Esophagus muscularis mucosa (tissue), 4 donors: ENCODE data around the gene RAB3D. TPM values are rescaled to one million over a fixed set of nuclear protein-coding genes. Genes with fewer than 3 reads are reported as not detected.

Experiments used
- DNase-seq: peaks from one replicate; pipeline ENCODE4 v3.0.0-alpha.2; 2017; ENCODE audit errors: extremely low spot score
- H3K27ac ChIP-seq, 4 donors: fragments of 200-600 bp; sonication (generic); replicated peaks in 1 of 4; 1 replicate in 3 of 4; 2 replicates in 1 of 4; pipeline ENCODE4 v1.5.1; 2016 to 2019; ENCODE audit warnings: mild to moderate bottlenecking in 1 of 4
- H3K27me3 ChIP-seq, 4 donors: fragments of 200-600 bp; sonication (generic); one replicate each; pipeline versions ENCODE4 v1.5.1 to v1.6.0; 2016 to 2019
- H3K36me3 ChIP-seq, 4 donors: fragments of 200-600 bp; sonication (generic); one replicate each; pipeline ENCODE4 v1.5.1; 2016 to 2019
- H3K4me1 ChIP-seq, 4 donors: fragments of 200-600 bp; sonication (generic); one replicate each; pipeline ENCODE4 v1.5.1; 2016 to 2019
- H3K4me3 ChIP-seq, 4 donors: fragments of 200-600 bp; sonication (generic); 1 replicate in 2 of 4; 2 replicates in 2 of 4; pipeline ENCODE4 v1.5.1; 2016 to 2019; ENCODE audit warnings: mild to moderate bottlenecking in 4 of 4, moderate library complexity in 1 of 4
- H3K9me3 ChIP-seq, 4 donors: fragments of 200-600 bp; sonication (generic); 1 replicate in 3 of 4; 2 replicates in 1 of 4; pipeline ENCODE4 v1.5.1; 2016 to 2019
- CTCF ChIP-seq, 3 experiments: fragments of 200-600 bp in 2 of 3; fragments of 450-650 bp in 1 of 3; sonication (generic) in 2 of 3; IDR thresholded peaks; one replicate each; pipeline ENCODE4 v1.5.1; 2017 to 2019; ENCODE audit warnings: antibody characterized with exemption in 3 of 3, mild to moderate bottlenecking in 2 of 3, moderate library complexity in 1 of 3
- EP300 ChIP-seq: sonication (generic); formaldehyde crosslinking; IDR thresholded peaks from one replicate; pipeline ENCODE4 v1.6.1; 2017; ENCODE audit warnings: antibody characterized with exemption
- POLR2A ChIP-seq: fragments of 450-650 bp; IDR thresholded peaks from one replicate; pipeline ENCODE4 v1.6.1; 2017; ENCODE audit warnings: antibody characterized with exemption, moderate library complexity, mild to moderate bottlenecking, low read depth
- POLR2AphosphoS5 ChIP-seq, 2 donors: sonication (generic); formaldehyde crosslinking; IDR thresholded peaks; one replicate each; pipeline ENCODE4 v1.6.1; 2017; ENCODE audit warnings: antibody characterized with exemption in 2 of 2
- WGBS: methylation state at CpG from one replicate; pipeline ENCODE4 v1.1.5; 2018; 5-methylcytosine and 5-hydroxymethylcytosine counted together
- intact Hi-C: fragments of 100-400 bp; cut with DNase I; formaldehyde crosslinking; loops from one replicate; pipeline ENCODE4 v1.15.1; 2023
- total RNA-seq, 4 donors: library from RNA; depleted of rRNA; stranded (reverse); fragments of >200 nt; gene quantifications; one replicate each; pipeline versions ENCODE4 v1.1.0 to v1.2.1, GENCODE V29; 2016

RAB3D gene
- total RNA-seq, 4 donors from 2014 or later: 15.1 to 40.3 (median 27.9) TPM

- peak; percentile 99 for DNase-seq
- Histone ChIP-seq H3K4me3 (peak overlapping the region; percentile 29 to 37 (median 36)), H3K36me3 (no peaks in the 10 kb centered on the region), H3K9me3 (no peaks in the 10 kb centered on the region), H3K27me3 (no peaks in the 10 kb centered on the region), H3K4me1 (peaks cover 6 to 26% (median 16%) of the 10 kb centered on the region in 4 donors), H3K27ac (peak overlapping the region; percentile 45 to 63 (median 58))
- 4% methylated on average over 35 of the region's 41 CpGs for WGBS
- intact Hi-C loops: loop anchor here (2.0 to 5.0 kb wide), 2 partner anchors 153 to 294 kb away; no protein-coding TSS in a partner anchor
- TF ChIP-seq POLR2AphosphoS5 (IDR thresholded peaks at IDR 0.05) (peak; percentile 75 to 86), POLR2A (no peak), EP300 (no peak), CTCF (IDR thresholded peaks at IDR 0.05) (peak in 2 of 3 experiments; percentile 99 to 100)
Measured at GRCh38 chr19:11293433-11294389, 45.7 kb downstream of the RAB3D start.

- H3K4me3 ChIP-seq: no peak overlapping the region
- no peak for TF ChIP-seq EP300
- no peak for TF ChIP-seq POLR2AphosphoS5 (IDR thresholded peaks at IDR 0.05)
- TF ChIP-seq POLR2A: no peak
- no peak for TF ChIP-seq CTCF (IDR thresholded peaks at IDR 0.05)
- intact Hi-C loops: loop anchor here (2.0 to 5.0 kb wide), 2 partner anchors 155 to 295 kb away; no protein-coding TSS in a partner anchor
- H3K36me3 ChIP-seq: no peaks in the 10 kb centered on the region
- no peak overlapping the region for H3K27ac ChIP-seq
- H3K9me3 ChIP-seq: no peaks in the 10 kb centered on the region
- H3K27me3 ChIP-seq: no peaks in the 10 kb centered on the region
- WGBS: 82% methylated on average over 1 of the region's 1 CpG
- no peak for DNase-seq
- peaks cover 6 to 25% (median 16%) of the 10 kb centered on the region in 4 donors for H3K4me1 ChIP-seq
Measured at GRCh38 chr19:11291991-11292390, 47.5 kb downstream of the RAB3D start.

- H3K4me1 ChIP-seq: peaks cover 9 to 25% (median 20%) of the 10 kb centered on the region in 4 donors
- TF ChIP-seq POLR2AphosphoS5 (IDR thresholded peaks at IDR 0.05): no peak
- no peak for TF ChIP-seq POLR2A
- no peak for TF ChIP-seq CTCF (IDR thresholded peaks at IDR 0.05)
- TF ChIP-seq EP300: no peak
- H3K36me3 ChIP-seq: no peaks in the 10 kb centered on the region
- intact Hi-C loops: loop anchor here (5.0 kb wide), 1 partner anchor 296 kb away; no protein-coding TSS in a partner anchor
- WGBS: 92% methylated on average over 7 of the region's 7 CpGs
- no peaks in the 10 kb centered on the region for H3K9me3 ChIP-seq
- no peak overlapping the region for H3K4me3 ChIP-seq
- no peak overlapping the region for H3K27ac ChIP-seq
- H3K27me3 ChIP-seq: no peaks in the 10 kb centered on the region
- DNase-seq: no peak
Measured at GRCh38 chr19:11291415-11291814, 48.0 kb downstream of the RAB3D start.

GRCh38 chr19:11290256-11290655 is 49.2 kb downstream of the RAB3D start:
- no peak overlapping the region for H3K27ac ChIP-seq
- TF ChIP-seq POLR2A (no peak), POLR2AphosphoS5 (IDR thresholded peaks at IDR 0.05) (no peak), EP300 (no peak), CTCF (IDR thresholded peaks at IDR 0.05) (no peak)
- no peaks in the 10 kb centered on the region for H3K27me3 ChIP-seq
- H3K4me3 ChIP-seq: no peak overlapping the region
- no peaks in the 10 kb centered on the region for H3K9me3 ChIP-seq
- intact Hi-C loops: loop anchor here (5.0 kb wide), 1 partner anchor 297 kb away; no protein-coding TSS in a partner anchor
- no peaks in the 10 kb centered on the region for H3K36me3 ChIP-seq
- WGBS: 76% methylated on average over 4 of the region's 4 CpGs
- no peak for DNase-seq
- peaks cover 13 to 22% (median 21%) of the 10 kb centered on the region in 4 donors for H3K4me1 ChIP-seq
